Activated CD4-positive, alpha-beta T cell treated with anti-CD3 and anti-CD28 coated beads for 24 hours (primary cell): ENCODE measurements around the gene RBM8A.

Experiments
- DNase-seq, 2 donors: peaks; one replicate each; pipeline ENCODE4 v3.0.0-alpha.2; 2020; ENCODE audit warnings: low read depth in 2 of 2

The RBM8A gene

DNA sequence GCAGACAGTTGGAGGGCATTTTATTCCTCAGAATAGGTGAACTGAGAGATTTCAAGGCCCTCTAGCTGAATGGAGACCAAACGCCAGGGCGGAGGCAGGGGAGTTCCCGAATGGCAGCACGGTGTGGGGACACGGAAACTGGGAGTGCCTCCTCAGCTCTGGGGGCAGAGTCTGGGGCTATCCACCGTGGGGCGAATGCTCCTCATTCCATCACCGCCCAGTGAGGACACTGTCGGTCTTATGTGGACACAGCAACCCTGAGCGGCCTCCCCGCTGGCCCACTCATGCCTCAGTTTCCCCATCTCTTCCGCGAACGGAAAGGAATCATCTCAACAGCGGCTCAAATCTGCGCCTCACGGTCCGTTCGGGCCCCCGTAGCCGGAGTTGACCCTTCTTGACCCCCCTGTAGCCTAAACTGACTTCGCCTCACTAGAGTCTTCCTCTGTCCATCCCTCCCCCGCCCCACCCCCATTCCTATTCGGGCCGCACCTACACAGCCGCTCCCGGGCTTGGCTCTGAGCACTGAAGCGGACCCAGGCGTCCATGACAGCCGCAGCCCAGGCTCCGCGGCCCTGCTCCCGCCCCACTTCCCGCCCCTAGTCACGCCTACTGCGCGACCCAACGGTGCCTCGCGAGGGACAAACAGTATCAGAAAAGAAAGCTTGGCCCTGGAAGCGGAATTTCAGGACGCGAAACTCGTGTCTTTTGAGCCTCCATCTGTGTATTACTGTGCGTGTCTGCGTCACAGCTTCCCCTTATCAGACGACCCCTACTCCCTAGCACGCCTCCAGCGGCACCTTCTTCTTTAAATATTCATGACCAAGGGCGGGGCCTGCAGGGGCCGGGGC, 8.9 kb downstream of the RBM8A start, which contains the start of gene PEX11B:
Gene PEX11B (minus strand): TSS at position 574 of the 848 bp plus-strand sequence. CDS start 29 bp downstream, at position 545.
- DNase-seq: peak; percentile 88 to 90

DNA sequence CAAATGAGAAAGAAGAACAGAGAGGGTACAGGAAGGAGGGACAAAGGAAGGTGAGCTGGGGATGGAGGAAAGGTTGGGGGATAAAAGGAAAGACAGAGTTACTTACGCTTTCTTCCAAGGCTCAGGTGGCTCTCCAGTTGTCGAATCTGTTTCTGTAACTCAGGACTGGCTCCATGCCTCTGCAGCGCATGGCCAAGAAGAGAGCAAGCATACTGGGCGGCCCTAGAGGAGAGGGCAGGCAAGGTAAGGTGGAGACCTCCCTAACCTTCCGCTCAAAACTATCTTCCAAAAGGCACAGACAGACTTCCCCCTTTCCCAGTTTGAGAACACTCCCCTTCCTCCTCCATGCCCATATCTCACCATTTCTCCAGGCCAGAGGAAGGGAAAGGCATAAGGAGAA, 9.7 kb downstream of the RBM8A start:
- no peak for DNase-seq

DNA sequence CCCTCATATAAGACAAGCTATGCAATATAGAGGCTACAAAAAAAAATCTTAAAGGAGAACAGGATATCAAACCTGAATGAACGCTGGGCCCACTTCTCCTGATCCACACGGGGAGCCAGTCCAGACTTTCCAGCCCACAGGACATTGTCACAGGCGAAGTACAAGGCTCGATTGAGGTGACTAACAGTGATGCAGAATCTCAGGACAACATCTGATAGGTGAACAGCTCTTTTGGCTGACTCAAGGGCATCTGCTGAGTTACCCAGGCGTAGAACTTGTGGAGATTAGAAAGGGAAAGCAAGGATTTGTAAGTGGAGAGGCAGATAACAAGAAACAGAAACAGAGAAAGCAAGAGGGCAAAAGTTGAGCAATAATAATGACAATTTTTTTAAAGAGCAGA, 10.5 kb downstream of the RBM8A start:
- no peak for DNase-seq

DNA sequence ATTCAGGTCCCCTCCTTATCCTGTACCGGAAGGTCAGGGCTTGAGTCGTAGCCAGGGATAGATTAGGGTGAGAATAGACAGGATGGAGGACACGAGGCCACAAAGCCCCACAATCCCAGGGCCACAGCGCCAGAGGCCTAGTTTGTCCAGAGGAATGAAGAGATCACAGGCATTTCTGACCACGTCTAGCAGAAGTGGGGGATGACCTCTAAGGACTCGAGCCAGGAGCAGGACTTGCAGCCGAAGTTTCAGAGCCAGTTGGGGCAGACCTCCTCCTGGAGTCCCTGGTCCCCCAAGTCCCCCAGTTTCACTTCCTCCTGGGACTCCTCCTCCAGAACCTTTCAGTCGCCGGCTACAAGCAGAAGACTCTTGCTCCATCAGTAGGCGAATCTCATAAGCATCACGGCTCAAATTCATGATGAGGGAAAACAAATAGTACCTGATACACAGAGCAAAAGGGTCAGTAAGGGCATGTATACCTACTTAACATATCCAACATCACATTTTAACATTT, 15.1 kb downstream of the RBM8A start:
- DNase-seq: no peak

DNA sequence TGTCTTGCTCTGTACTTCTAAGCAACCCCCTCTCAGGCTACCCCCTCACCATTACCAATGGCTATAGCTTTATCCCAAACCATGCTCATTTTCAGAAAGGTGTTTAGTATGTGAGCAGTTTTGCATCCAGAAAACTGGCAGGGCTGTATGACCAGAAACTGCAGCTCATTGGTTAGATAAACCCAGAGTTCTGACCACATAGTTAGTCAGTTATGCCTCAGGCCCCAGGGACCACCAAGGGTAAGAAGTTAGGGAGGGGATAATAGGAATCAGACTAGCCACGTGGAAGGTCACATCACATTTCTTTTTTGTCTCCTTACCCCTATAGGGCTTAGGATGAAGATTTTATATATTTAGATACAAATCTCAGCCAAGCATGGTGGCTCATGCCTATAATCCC, 18.6 kb downstream of the RBM8A start:
- DNase-seq: no peak

DNA sequence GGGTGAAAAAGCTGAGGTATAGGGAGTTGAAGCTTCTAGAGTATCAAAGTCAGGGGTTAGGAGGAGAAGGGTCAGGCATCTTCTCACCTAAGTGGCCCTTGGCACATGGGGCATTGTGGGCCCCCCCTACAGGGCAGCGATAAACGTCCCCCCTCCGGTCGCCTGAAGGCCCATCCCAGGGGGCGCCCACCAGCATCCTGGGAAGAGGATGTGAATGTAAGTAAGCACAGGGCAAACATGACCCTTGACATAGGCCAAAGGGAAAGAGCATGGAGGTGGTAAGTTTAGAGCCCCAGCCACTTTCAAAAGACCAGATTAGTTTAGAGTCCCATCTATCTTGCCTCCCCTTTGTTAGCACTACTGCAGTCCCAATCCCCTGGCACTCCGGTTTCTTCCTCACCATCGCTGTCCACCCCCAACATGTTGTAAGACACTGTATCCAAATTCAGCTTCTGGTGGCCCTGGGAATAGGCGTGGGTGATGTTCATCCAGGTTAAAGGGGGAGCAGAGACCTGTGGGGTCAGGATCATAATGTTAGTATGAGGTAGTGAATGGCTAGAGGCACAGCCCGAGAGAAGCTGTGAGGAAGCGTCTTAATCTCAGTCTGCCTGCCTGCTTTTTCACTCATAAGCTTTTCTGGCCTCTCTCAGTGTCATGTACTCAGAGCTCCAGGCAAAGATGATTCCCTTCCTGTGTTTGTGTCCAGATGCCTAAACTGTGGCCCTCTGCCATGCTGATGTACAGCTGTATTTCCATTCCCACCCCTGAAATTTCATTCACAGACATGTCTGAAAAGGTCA, 20.1 kb downstream of the RBM8A start:
- no peak for DNase-seq

DNA sequence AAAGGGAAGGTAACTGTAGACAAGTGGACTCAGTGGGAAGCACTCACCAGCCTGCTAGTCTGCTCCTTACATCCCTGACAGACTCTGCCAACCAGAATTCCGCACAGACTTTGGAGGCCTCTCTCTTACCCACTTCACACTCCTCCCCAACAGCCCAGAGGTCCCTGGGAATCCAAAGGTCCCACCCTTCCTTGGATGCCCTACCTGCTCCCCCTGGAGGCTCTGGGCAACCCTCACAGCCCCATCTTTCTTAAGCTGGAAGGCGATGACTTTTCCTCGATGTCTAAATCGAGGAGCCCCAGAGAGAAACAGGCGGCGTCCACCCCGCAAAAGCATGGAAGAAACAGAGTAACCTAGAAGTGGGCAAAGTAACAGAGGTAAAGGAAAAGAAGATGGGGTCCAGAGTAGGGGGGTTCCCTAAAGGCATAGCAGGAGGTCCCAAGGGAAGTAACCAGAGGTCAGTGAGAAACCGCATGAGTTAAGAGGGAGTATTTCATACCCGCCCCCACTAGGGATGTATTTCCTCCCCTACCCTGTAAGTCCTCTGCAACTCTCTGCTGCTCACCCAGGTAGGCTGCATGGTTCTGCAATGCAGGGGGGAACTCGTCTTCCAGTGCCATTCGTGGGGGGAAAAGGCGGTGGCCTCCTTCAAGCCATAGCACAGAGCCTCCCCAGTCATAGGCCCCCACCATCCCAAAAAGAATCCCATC, 25.8 kb downstream of the RBM8A start:
- DNase-seq: no peak

DNA sequence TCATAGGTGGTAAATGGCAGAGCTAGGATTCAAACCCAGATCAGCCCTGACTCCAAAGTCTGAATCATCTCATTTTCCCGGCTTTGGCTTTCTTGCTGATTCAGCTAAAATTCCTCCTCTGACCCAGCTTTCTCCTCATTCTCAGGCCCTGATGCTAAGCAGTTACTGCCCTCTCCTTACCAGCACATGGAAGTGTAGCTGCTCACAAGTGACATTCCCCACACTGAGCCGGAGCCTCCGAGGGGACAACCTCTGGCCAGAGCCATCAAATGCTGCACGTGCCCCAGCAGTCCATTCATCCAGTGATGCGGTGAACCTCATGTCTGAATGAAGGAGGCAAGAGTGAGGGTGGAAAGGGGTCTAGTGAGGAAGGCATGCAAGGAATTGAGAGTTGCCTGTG, 28.5 kb downstream of the RBM8A start:
- no peak for DNase-seq

DNA sequence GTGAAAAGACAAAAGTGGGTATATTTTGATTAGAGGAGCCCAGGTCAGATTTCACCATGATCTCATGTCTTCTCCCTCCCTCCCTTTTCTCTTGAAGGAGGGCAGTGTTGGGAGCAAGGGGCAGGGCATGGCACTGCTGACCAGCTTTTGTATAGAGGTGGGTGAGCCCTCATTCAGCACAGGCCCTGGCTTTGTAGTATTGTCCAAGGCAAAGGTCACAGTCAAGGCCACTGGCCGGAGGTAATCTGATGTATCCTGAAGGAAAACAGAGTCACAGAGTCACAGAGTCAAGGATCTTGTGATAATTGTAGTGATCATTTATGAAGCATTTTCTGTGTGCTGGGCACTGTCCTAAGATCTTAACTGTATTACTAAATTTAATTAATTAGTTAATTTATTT, 29.3 kb downstream of the RBM8A start:
- DNase-seq: no peak

DNA sequence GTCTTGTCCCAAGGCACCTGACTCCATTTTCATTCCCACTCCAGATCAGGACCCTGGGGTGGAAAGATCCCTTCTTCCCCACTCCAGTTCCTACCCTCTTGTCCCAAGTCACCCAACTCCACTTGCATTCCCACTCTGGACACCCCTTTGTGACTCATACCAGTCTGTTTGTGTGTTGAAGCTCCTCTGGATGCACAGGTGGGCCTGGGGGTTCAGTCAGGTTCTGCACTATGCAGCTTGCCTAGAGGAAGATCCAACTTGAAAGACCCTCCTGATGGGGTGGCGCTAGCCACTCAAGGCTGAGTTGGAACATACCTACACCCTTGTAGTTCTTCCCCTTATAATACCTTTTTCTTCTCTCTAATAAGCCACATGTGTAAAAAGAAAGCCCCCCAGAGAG, 31.8 kb downstream of the RBM8A start:
- DNase-seq: no peak

DNA sequence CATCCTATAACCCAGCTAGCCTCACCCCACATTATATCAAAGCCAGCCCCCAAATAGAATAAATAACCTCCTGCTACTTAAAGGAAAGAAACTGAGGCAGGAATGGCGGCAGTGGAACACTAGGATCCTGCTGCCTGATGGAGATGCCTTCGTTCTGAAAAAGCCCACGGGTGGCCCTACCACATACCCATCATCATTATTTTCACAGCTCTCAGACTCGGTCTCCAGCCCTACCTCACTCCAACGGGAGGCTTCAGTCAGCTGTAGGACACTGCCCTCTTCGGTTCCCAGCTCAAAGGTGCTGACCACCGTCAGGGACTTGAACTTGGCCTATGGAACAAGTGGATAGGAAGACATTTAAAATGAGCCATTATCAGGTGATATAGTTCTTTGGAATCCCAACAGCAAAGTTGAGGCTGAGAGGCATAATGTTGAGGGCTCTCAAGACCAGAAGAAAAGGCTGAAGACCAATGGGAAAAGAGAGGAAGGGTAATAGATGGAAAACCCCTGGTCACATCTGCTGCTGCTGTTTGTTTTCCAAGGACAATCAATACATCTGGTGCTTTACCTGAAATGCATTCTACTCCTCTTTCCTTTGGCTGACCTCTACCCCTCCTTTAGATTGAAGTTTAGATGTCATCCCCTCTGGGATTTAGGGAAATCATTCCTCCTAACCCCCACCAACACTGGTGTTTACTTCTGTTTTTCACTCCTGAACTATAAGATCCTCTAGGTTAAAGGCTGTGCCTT, 33.8 kb downstream of the RBM8A start:
- DNase-seq: no peak

DNA sequence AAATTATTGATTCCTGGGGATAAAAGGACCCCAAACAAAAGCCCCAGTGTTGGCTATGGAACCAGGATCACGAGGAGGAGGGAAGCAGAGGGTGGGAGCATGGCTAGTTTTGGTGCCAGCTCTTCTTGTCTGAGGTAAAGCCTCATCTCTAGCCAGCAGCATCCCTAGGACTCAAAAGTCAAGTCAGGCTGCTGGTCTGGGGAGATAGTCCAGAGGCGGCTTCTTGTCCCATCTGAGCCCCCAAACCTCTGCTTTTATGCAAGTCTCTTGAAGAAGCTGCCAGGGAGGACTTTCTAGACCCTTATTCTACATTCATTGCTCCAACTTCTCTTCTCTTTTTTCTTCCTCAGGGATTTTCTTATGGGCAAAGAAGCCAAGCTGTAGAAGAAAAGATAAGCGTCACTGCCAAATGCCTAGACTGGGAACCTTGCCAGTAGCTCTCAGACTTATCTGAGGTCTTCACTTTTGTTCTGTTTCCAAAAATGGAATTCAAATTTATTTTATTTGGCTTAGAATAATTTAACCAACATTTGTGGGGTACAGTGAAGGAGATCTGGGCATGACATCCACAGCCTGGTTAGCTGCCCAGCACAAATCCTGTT, 34.7 kb downstream of the RBM8A start:
- DNase-seq: no peak

DNA sequence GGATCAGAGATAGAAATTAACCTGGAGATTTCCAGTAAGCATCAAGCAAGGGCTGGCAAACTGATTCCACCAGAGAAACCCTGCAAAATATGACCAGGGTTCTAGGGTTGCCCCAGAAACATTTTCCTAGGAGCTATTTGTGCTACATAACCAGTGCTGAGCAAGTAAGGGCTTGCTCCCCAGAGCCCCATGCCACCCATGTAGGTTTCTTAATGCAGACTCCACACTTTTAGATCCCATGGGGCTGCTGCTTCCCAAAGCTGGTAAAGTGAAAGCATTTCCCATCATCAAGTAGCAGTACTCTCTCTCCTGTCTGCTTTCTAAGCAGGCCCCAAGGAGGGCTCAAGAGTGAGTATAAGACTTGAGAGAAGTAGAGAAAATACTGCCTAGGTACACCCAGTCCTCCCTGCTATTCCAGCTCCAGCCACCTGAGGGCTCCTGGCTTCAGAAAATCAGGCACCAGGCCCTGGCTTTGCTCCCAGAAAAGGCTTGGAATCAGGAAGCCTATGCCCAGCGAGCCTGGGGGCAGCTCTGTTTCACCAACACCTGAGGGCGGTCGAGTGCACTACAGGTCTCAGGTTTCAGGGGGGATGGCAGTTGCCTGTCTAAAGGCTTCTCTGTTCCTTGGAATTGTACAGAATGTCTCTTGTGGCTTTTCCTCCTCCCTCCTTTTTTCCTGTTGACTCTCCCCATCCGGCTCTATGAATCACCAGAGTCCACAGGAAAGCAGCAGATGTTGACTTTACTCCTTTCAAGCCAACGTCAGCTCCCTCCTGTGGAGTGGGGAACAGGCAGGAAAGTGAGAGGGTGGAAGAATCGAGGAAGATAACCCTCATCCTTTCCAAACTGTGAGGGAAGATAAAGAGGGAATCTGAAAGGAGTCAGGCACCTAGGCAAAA, 35.4 kb downstream of the RBM8A start:
- peak in 1 of 2 donors; percentile 46 for DNase-seq

DNA sequence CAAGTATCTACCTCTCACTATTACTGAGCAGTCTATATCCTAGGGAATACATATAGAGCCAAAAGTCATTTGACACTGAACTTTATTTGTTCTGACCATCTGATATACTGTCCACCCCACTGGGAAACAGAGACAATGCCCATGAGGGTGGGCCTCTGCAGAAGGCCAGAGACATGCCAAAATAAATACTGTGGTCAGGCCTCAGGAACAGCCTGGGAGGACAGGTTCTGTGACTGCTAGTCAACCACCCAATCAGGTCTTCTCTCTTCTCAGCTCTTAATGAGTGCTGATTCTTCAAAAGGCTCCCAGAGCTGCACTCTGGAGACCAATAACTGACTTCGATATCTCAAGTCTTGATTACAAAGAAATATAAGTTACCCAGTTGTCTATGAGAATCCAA, 36.1 kb downstream of the RBM8A start:
- no peak for DNase-seq

DNA sequence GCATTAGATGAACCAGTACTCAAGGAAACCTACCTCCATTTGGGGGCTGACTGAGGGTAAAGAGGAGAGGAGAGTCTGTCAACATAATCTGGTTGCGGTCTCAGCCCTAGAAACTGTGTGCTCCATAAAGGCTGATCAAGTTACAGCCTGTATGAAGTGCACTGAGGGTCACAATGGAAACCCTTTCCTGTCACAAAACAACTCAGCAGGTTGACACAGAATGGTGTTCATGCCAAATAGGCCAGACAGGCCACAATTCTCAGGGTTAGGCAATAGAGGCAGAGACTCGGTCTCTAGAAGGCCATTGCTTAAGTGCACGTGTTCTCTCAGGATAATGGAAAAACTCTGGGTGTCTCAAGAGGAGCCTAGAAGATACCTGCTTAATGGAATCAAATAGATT, 37.6 kb downstream of the RBM8A start:
- no peak for DNase-seq

DNA sequence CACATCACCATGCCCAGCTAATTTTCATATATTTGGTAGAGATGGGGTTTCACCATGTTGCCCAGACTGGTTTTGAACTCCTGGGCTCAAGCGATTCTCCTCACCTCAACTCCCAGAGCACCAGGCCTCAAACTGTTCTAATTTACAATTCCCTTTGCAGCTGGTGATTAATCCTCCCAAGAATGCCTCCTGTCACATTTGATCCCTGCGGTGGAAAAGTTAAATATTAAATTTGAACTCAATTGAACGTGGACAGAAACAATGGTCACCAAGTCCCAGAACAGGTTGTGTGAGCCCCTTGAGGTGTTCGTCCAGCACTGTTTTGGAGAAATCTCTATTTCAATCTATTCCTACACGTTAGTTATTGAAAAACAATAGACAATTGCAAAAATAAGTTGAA, 39.7 kb downstream of the RBM8A start:
- no peak for DNase-seq

DNA sequence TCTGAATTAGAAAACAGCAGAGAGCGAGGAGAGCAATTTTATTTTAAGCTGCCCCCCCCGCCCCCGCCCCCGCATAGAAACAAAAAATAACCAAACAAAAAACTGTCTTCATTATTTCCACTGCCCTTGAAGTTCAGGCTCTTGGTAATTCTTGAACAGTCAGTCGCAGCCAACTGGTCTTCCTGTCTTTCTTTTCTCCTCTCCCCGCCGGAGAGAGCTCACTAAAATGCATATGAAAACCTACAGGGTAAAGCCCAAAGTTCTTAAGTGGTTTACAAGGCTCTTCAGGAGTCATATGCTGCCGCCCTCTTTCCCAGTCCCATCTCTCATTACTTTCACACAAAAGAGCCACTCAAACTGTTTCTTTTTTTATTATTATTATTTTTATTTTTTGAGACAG, 40.5 kb downstream of the RBM8A start:
- no peak for DNase-seq

DNA sequence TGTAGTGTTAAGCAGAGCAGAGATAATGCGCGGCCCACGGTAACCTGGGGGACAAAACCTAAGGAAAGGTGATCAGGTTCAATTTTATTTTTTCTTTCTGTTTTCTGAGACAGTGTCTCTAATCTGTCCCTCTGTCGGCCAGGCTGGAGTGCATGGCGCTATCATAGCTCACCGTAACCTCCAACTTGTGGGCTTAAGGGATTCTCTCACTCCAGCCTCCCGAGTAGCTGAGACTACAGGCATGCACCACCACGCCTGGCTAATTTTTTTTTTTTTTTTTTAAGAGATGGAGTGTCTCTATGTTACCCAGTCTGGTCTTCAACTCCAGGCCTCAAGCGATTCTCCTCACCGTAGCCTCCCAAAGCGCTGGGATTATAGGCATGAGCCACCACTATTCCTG, 40.9 kb downstream of the RBM8A start:
- DNase-seq: no peak

DNA sequence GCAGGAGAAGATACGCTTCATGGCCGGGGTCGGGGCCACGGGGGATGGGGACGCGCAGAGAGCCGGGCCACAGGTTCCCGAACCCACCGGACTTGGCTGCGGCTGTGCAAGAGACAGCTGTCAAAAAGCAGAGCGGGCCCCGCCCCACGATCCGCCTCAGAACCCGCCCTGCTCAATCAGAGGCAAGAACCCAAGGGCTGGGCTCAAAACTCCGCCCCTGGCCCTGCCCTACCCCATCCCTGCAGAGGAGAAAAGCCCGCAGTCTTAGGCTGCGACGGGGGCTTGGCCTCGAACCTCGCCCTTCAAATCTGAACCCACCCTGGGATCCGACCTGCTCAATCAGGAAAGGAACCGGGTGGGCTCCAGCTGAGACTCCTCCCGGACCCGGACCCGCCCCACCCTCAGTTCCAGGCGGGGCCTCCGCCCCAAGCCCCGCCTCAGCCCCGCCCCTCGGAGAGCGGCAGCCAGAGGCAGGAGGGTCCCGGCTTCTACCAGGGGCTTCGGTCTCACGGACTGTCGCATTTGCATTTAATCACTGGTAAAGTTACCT, 41.5 kb downstream of the RBM8A start, which contains the start of gene ANKRD35:
Gene ANKRD35 (minus strand): TSS at position 129 of the 550 bp plus-strand sequence. CDS start 108 bp downstream, at position 21.
- peak; percentile 80 to 81 for DNase-seq
